ENCODE measurements around the gene CPNE8. TPM values are rescaled to one million over a fixed set of nuclear protein-coding genes. Genes with fewer than 3 reads are reported as not detected.

CPNE8 gene
- total RNA-seq, 1 experiment from 2014 or later: 10.7 TPM

- no peak for DNase-seq
- POLR2A ChIA-PET (ENCODE audit: unreplicated experiment): no interaction called here
- no TSS peak for BruUV-seq (replicated peaks)
- TF ChIP-seq EZH2 (IDR thresholded peaks at IDR 0.05; ENCODE audit: low read depth): no peak
- TF ChIP-seq, protein P1, sequence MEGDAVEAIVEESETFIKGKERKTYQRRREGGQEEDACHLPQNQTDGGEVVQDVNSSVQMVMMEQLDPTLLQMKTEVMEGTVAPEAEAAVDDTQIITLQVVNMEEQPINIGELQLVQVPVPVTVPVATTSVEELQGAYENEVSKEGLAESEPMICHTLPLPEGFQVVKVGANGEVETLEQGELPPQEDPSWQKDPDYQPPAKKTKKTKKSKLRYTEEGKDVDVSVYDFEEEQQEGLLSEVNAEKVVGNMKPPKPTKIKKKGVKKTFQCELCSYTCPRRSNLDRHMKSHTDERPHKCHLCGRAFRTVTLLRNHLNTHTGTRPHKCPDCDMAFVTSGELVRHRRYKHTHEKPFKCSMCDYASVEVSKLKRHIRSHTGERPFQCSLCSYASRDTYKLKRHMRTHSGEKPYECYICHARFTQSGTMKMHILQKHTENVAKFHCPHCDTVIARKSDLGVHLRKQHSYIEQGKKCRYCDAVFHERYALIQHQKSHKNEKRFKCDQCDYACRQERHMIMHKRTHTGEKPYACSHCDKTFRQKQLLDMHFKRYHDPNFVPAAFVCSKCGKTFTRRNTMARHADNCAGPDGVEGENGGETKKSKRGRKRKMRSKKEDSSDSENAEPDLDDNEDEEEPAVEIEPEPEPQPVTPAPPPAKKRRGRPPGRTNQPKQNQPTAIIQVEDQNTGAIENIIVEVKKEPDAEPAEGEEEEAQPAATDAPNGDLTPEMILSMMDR (conservative IDR thresholded peaks at IDR 0.05): no peak
- Histone ChIP-seq H3K36me3 (ENCODE audit: low read depth) (no peaks in the 10 kb centered on the region), H2AFZ (no peak overlapping the region), H3K9me2 (ENCODE audit: insufficient read depth) (no peaks in the 10 kb centered on the region), H3K4me2 (no peak overlapping the region), H3K27me3 (ENCODE audit: insufficient read depth, low read depth) (no peaks in the 10 kb centered on the region), H4K20me1 (ENCODE audit: insufficient read depth) (no peaks in the 10 kb centered on the region; the same call in 1 of the 2 replicates), H3K4me1 (replicated peaks; ENCODE audit: insufficient read depth) (no peaks in the 10 kb centered on the region), H3K79me2 (ENCODE audit: low read depth) (no peaks in the 10 kb centered on the region), H3K27ac (no peak overlapping the region), H3K4me3 (no peak overlapping the region), H3F3A (ENCODE audit: insufficient read depth, low read depth) (no peaks in the 10 kb centered on the region; the same call in 1 of the 2 replicates), H3K9me3 (ENCODE audit: insufficient read depth, low read depth) (no peaks in the 10 kb centered on the region; the same call in 1 of the 2 replicates)
- CTCF ChIA-PET: no interaction called here
- intact Hi-C loops (cut with micrococcal nuclease; ENCODE audit: unreplicated experiment): no loop called here
These were observed 13.2 kb downstream of the CPNE8 start for GRCh38 chr12:38892087-38892786.

GRCh38 chr12:38890102-38890855, 15.1 kb downstream of the CPNE8 start:
- no peak overlapping the region for H2AFZ ChIP-seq
- H3K9me2 ChIP-seq (ENCODE audit: insufficient read depth): no peaks in the 10 kb centered on the region
- no peak overlapping the region for H3K4me2 ChIP-seq
- H3F3A ChIP-seq (ENCODE audit: insufficient read depth, low read depth): no peaks in the 10 kb centered on the region; the same call in 1 of the 2 replicates
- no peaks in the 10 kb centered on the region; the same call in 1 of the 2 replicates for H3K9me3 ChIP-seq (ENCODE audit: insufficient read depth, low read depth)
- CTCF ChIA-PET: no interaction called here
- no peak overlapping the region for H3K27ac ChIP-seq
- no peaks in the 10 kb centered on the region for H3K79me2 ChIP-seq (ENCODE audit: low read depth)
- H3K4me3 ChIP-seq: no peak overlapping the region
- no TSS peak for BruUV-seq (replicated peaks)
- TF ChIP-seq, protein P1 (conservative IDR thresholded peaks at IDR 0.05): no peak
- TF ChIP-seq EZH2 (IDR thresholded peaks at IDR 0.05; ENCODE audit: low read depth): no peak
- intact Hi-C loops (cut with micrococcal nuclease; ENCODE audit: unreplicated experiment): no loop called here
- DNase-seq: no peak
- no peaks in the 10 kb centered on the region for H3K36me3 ChIP-seq (ENCODE audit: low read depth)
- H3K4me1 ChIP-seq (replicated peaks; ENCODE audit: insufficient read depth): no peaks in the 10 kb centered on the region
- no peaks in the 10 kb centered on the region for H4K20me1 ChIP-seq (ENCODE audit: insufficient read depth)
- H3K27me3 ChIP-seq (ENCODE audit: insufficient read depth, low read depth): no peaks in the 10 kb centered on the region
- POLR2A ChIA-PET (ENCODE audit: unreplicated experiment): no interaction called here

DNA sequence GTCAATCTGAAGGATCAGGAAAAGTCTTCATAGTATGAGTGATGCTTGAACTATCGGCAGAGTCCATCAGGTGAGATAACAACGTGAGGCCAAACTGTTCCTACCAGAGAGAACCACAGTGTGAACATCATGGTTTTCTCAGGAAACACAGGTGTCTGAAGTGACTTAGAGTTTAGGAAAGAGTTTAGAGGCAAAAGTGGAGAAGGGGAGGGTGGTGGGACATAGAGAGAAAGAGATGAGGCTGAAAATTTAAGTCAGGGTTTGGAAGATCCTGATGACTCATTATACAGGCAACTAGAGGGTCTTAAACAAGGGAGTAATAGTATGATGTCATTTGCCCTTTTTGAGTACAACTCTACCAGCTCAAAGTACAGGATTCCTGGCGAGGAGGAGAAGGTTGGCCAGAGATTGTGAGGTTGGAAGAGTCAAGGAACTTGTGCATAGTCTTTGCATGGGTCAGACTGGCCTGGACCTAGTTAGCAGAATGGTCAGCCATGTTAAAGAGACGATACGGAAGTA, 16.0 kb downstream of the CPNE8 start:
- no peak for DNase-seq
- Histone ChIP-seq H3K36me3 (ENCODE audit: low read depth) (no peaks in the 10 kb centered on the region), H4K20me1 (ENCODE audit: insufficient read depth) (no peaks in the 10 kb centered on the region), H3K27ac (no peak overlapping the region), H2AFZ (no peak overlapping the region), H3F3A (ENCODE audit: insufficient read depth, low read depth) (no peaks in the 10 kb centered on the region; the same call in 1 of the 2 replicates), H3K4me2 (no peak overlapping the region), H3K9me2 (ENCODE audit: insufficient read depth) (no peaks in the 10 kb centered on the region), H3K4me3 (no peak overlapping the region), H3K79me2 (ENCODE audit: low read depth) (no peaks in the 10 kb centered on the region), H3K27me3 (ENCODE audit: insufficient read depth, low read depth) (no peaks in the 10 kb centered on the region), H3K9me3 (ENCODE audit: insufficient read depth, low read depth) (no peaks in the 10 kb centered on the region; the same call in 1 of the 2 replicates), H3K4me1 (replicated peaks; ENCODE audit: insufficient read depth) (no peaks in the 10 kb centered on the region)
- ChIA-PET POLR2A (ENCODE audit: unreplicated experiment) (no interaction called here), CTCF (no interaction called here)
- intact Hi-C loops (cut with micrococcal nuclease; ENCODE audit: unreplicated experiment): no loop called here
- TF ChIP-seq, protein P1 (conservative IDR thresholded peaks at IDR 0.05): no peak
- TF ChIP-seq EZH2 (IDR thresholded peaks at IDR 0.05; ENCODE audit: low read depth): no peak
- BruUV-seq (replicated peaks): no TSS peak
